Esophagus muscularis mucosa (tissue), 3 donors: Measurements from ENCODE around the gene CD300LF.

Source experiments
- CTCF ChIP-seq, 3 experiments: fragments of 200-600 bp in 2 of 3; fragments of 450-650 bp in 1 of 3; sonication (generic) in 2 of 3; IDR thresholded peaks; one replicate each; pipeline ENCODE4 v1.5.1; 2017 to 2019; ENCODE audit warnings: antibody characterized with exemption in 3 of 3, mild to moderate bottlenecking in 2 of 3, moderate library complexity in 1 of 3
- POLR2A ChIP-seq: fragments of 450-650 bp; IDR thresholded peaks from one replicate; pipeline ENCODE4 v1.6.1; 2017; ENCODE audit warnings: antibody characterized with exemption, moderate library complexity, mild to moderate bottlenecking, low read depth

- TF ChIP-seq CTCF (IDR thresholded peaks at IDR 0.05) (peak in 2 of 3 experiments; percentile 20 to 35), POLR2A (no peak)
These were observed 35.5 kb upstream of the CD300LF start for GRCh38 chr17:74748279-74748528.
